Lung (tissue), 12 donors: Measurements from ENCODE around the gene TRIM54. TPM values are rescaled to one million over a fixed set of nuclear protein-coding genes. Genes with fewer than 3 reads are reported as not detected.

Experiments
- ATAC-seq: fragments of 200-7000 bp; cut with Tn5 transposase; one replicate; pipeline ENCODE4 v1.9.1; 2020; ENCODE audit warnings: moderate number of reproducible peaks; ENCODE audit not compliant: insufficient read depth, low FRiP score
- DNase-seq, 3 donors: peaks; one replicate each; pipeline ENCODE4 v3.0.0-alpha.2; 2013 to 2017
- H3K27ac ChIP-seq, 2 donors: one replicate each; pipeline ENCODE4 v1.5.1; 2013; ENCODE audit warnings: mild to moderate bottlenecking in 2 of 2, moderate library complexity in 2 of 2, control low read depth in 1 of 2, inconsistent platforms in 1 of 2, low read depth in 1 of 2, low read length in 1 of 2
- H3K27me3 ChIP-seq, 3 donors: one replicate each; pipeline ENCODE4 v1.5.1; 2013; ENCODE audit warnings: low read length in 2 of 3; ENCODE audit not compliant: control insufficient read depth in 3 of 3, insufficient read depth in 3 of 3
- H3K36me3 ChIP-seq, 4 donors: one replicate each; pipeline ENCODE4 v1.5.1; 2013; ENCODE audit warnings: low read length in 4 of 4, mild to moderate bottlenecking in 1 of 4, moderate library complexity in 1 of 4; ENCODE audit not compliant: control insufficient read depth in 4 of 4, insufficient read depth in 4 of 4
- H3K4me1 ChIP-seq, 5 donors: one replicate each; pipeline ENCODE4 v1.5.1; 2013; ENCODE audit warnings: low read length in 5 of 5, mild to moderate bottlenecking in 2 of 5, moderate library complexity in 1 of 5; ENCODE audit not compliant: control insufficient read depth in 5 of 5, insufficient read depth in 5 of 5
- H3K4me3 ChIP-seq: one replicate; pipeline ENCODE4 v1.5.1; 2013; ENCODE audit warnings: mild to moderate bottlenecking, control low read depth, moderate library complexity
- H3K9ac ChIP-seq, 2 donors: one replicate each; pipeline ENCODE4 v1.5.1; 2013; ENCODE audit warnings: low read length in 2 of 2, control low read depth in 1 of 2; ENCODE audit not compliant: insufficient read depth in 1 of 2
- H3K9me3 ChIP-seq, 4 donors: one replicate each; pipeline ENCODE4 v1.5.1; 2013; ENCODE audit warnings: low read length in 3 of 4, mild to moderate bottlenecking in 1 of 4, moderate library complexity in 1 of 4; ENCODE audit not compliant: control insufficient read depth in 4 of 4, insufficient read depth in 3 of 4
- CTCF ChIP-seq: IDR thresholded peaks from 2 replicates; pipeline ENCODE4 v1.5.1; 2012; ENCODE audit warnings: mild to moderate bottlenecking; ENCODE audit errors: control extremely low read depth, extremely low read depth
- WGBS, 2 donors: extraction: QIAGEN DNeasy Blood & Tissue Kit; methylation state at CpG; one replicate each; pipeline ENCODE4 v1.1.7; 2013; 5-methylcytosine and 5-hydroxymethylcytosine counted together
- polyA plus RNA-seq, 2 donors: library from polyadenylated mRNA; stranded (reverse); fragments of 200-250 nt; gene quantifications; one replicate each; pipeline ENCODE4 v1.2.1, GENCODE V29; 2013
- total RNA-seq, 2 donors: library from RNA; depleted of rRNA in 1 of 2; stranded (reverse); fragments of >200 nt in 1 of 2; gene quantifications; one replicate each; pipeline ENCODE4 v1.2.1, GENCODE V29; 2014 to 2021
- donor health status: control.
- donor health status: control.
- donor health status: Bipolar disorder and iron deficiency.
- donor health status: healthy.
- donor health status: DM: yes; HTN: yes; CAD: no.

TRIM54 gene
- total and polyA plus RNA-seq, 4 donors, result 0.09 to 0.48 (median 0.13) TPM

GRCh38 chr2:27356056-27356381 is 73.8 kb downstream of the TRIM54 start:
- peaks cover 0 to 16% (median 4%) of the 10 kb centered on the region in 5 donors for H3K4me1 ChIP-seq
- H3K9me3 ChIP-seq, result no peaks in the 10 kb centered on the region
- ATAC-seq (peak; percentile 36), DNase-seq (peak in 1 of 3 donors; percentile 31)
- H3K27ac ChIP-seq, result peak overlapping the region; percentile 90 to 99
- peak overlapping the region; percentile 81 for H3K4me3 ChIP-seq
- no peak for TF ChIP-seq CTCF
- H3K27me3 ChIP-seq, result no peaks in the 10 kb centered on the region
- WGBS, 2 donors, result 0 to 1% methylated on average over 12 of the region's 12 CpGs
- H3K9ac ChIP-seq, result peak overlapping the region; percentile 74 to 82
- H3K36me3 ChIP-seq, result peaks cover 0 to 5% (median 2%) of the 10 kb centered on the region in 4 donors

GRCh38 chr2:27356382-27357181 is 74.4 kb downstream of the TRIM54 start, which contains the start of gene GTF3C2:
Gene GTF3C2, minus strand, starts transcription at chr2:27356764. Its CDS starts 13,210 bp downstream, at chr2:27343554.
- no peaks in the 10 kb centered on the region for H3K27me3 ChIP-seq
- WGBS, 2 donors, result 0% methylated on average over 67 of the region's 67 CpGs
- peaks cover 0 to 16% (median 4%) of the 10 kb centered on the region in 5 donors for H3K4me1 ChIP-seq
- peak within 1 kb of the TSS; percentile 90 to 99 for H3K27ac ChIP-seq
- H3K4me3 ChIP-seq, result peak within 1 kb of the TSS; percentile 81
- peak; percentile 95 for ATAC-seq
- peaks cover 0 to 5% (median 2%) of the 10 kb centered on the region in 4 donors for H3K36me3 ChIP-seq
- H3K9ac ChIP-seq, result peak within 1 kb of the TSS; percentile 74 to 82
- DNase-seq, result peak; percentile 97 to 99 (median 99)
- no peaks in the 10 kb centered on the region for H3K9me3 ChIP-seq
- TF ChIP-seq CTCF, result no peak

Other genes starting within 250 kb of the TRIM54 start
- 10 to 100 TPM; 34.3 to 99.2 TPM for gene TMEM214, start 249.5 kb upstream of the TRIM54 start, total RNA-seq
- gene TMEM214, start 249.5 kb upstream of the TRIM54 start, polyA plus RNA-seq, result 10 to 100 TPM; 56.7 to 62.5 TPM
- gene AGBL5, start 230.8 kb upstream of the TRIM54 start, total RNA-seq, result 10 to 100 TPM; 17.3 to 22.3 TPM
- gene AGBL5, start 230.8 kb upstream of the TRIM54 start, polyA plus RNA-seq, result 10 to 100 TPM in 1 of 2 donors, 1 to 10 TPM in 1; 8.6 to 11.6 TPM
- gene OST4, start 210.8 kb upstream of the TRIM54 start, total RNA-seq, result 100 to 1,000 TPM; 164 to 238 TPM
- gene OST4, start 210.8 kb upstream of the TRIM54 start, polyA plus RNA-seq, result 100 to 1,000 TPM; 379 to 577 TPM
- gene EMILIN1, start 203.8 kb upstream of the TRIM54 start, total RNA-seq, result 100 to 1,000 TPM in 1 of 2 donors, 10 to 100 TPM in 1; 88.4 to 163 TPM
- 10 to 100 TPM; 74.1 to 98.6 TPM for gene EMILIN1, start 203.8 kb upstream of the TRIM54 start, polyA plus RNA-seq
- 1 to 10 TPM; 1.6 to 7.6 TPM for gene KHK, start 195.7 kb upstream of the TRIM54 start, total RNA-seq
- 1 to 10 TPM; 3.1 to 4.2 TPM for gene KHK, start 195.7 kb upstream of the TRIM54 start, polyA plus RNA-seq
- gene CGREF1, start 163.3 kb upstream of the TRIM54 start, total RNA-seq, result under 1 TPM; 0.57 to 0.89 TPM
- gene CGREF1, start 163.3 kb upstream of the TRIM54 start, polyA plus RNA-seq, result under 1 TPM; 0.55 to 0.80 TPM
- under 1 TPM; 0.11 to 0.74 TPM for gene ABHD1, start 158.6 kb upstream of the TRIM54 start, total RNA-seq
- under 1 TPM; 0.08 to 0.16 TPM for gene ABHD1, start 158.6 kb upstream of the TRIM54 start, polyA plus RNA-seq
- gene PREB, start 147.8 kb upstream of the TRIM54 start, total RNA-seq, result 10 to 100 TPM; 30.2 to 56.8 TPM
- gene PREB, start 147.8 kb upstream of the TRIM54 start, polyA plus RNA-seq, result 10 to 100 TPM; 25.8 to 66.8 TPM
- not detected for gene PRR30, start 143.0 kb upstream of the TRIM54 start, total RNA-seq
- not detected for gene PRR30, start 143.0 kb upstream of the TRIM54 start, polyA plus RNA-seq
- gene TCF23, start 133.4 kb upstream of the TRIM54 start, total RNA-seq, result under 1 TPM in 1 of 2 donors, not detected in 1; 0.18 TPM
- gene TCF23, start 133.4 kb upstream of the TRIM54 start, polyA plus RNA-seq, result under 1 TPM; 0.01 to 0.04 TPM
- 100 to 1,000 TPM in 1 of 2 donors, 10 to 100 TPM in 1; 90.0 to 107 TPM for gene ATRAID, start 70.4 kb upstream of the TRIM54 start, total RNA-seq
- gene ATRAID, start 70.4 kb upstream of the TRIM54 start, polyA plus RNA-seq, result 100 to 1,000 TPM; 136 to 204 TPM
- gene SLC5A6, start 70.2 kb upstream of the TRIM54 start, total RNA-seq, result 10 to 100 TPM; 12.1 to 32.5 TPM
- gene SLC5A6, start 70.2 kb upstream of the TRIM54 start, polyA plus RNA-seq, result 10 to 100 TPM; 15.2 to 33.1 TPM
- gene CAD, start 65.1 kb upstream of the TRIM54 start, total RNA-seq, result 10 to 100 TPM; 18.3 to 42.0 TPM
- gene CAD, start 65.1 kb upstream of the TRIM54 start, polyA plus RNA-seq, result 10 to 100 TPM; 10.9 to 19.4 TPM
- under 1 TPM; 0.31 to 0.77 TPM for gene SLC30A3, start 19.4 kb upstream of the TRIM54 start, total RNA-seq
- under 1 TPM; 0.11 to 0.37 TPM for gene SLC30A3, start 19.4 kb upstream of the TRIM54 start, polyA plus RNA-seq
- not detected for gene DNAJC5G, start 7.0 kb upstream of the TRIM54 start, total RNA-seq
- not detected for gene DNAJC5G, start 7.0 kb upstream of the TRIM54 start, polyA plus RNA-seq
- gene UCN, start 26.0 kb downstream of the TRIM54 start, total RNA-seq, result 1 to 10 TPM in 1 of 2 donors, under 1 TPM in 1; 0.34 to 2.0 TPM
- 1 to 10 TPM in 1 of 2 donors, under 1 TPM in 1; 0.76 to 2.0 TPM for gene UCN, start 26.0 kb downstream of the TRIM54 start, polyA plus RNA-seq
- gene MPV17, start 40.7 kb downstream of the TRIM54 start, total RNA-seq, result 100 to 1,000 TPM in 1 of 2 donors, 10 to 100 TPM in 1; 42.1 to 103 TPM
- gene MPV17, start 40.7 kb downstream of the TRIM54 start, polyA plus RNA-seq, result 100 to 1,000 TPM in 1 of 2 donors, 10 to 100 TPM in 1; 94.5 to 224 TPM
- 10 to 100 TPM; 46.4 to 61.8 TPM for gene GTF3C2, start 74.3 kb downstream of the TRIM54 start, total RNA-seq
- gene GTF3C2, start 74.3 kb downstream of the TRIM54 start, polyA plus RNA-seq, result 10 to 100 TPM; 28.7 to 41.0 TPM
- 10 to 100 TPM; 19.6 to 37.3 TPM for gene EIF2B4, start 87.9 kb downstream of the TRIM54 start, total RNA-seq
- gene EIF2B4, start 87.9 kb downstream of the TRIM54 start, polyA plus RNA-seq, result 10 to 100 TPM; 37.3 to 55.4 TPM
- gene SNX17, start 88.2 kb downstream of the TRIM54 start, total RNA-seq, result 100 to 1,000 TPM in 1 of 2 donors, 10 to 100 TPM in 1; 65.8 to 129 TPM
- gene SNX17, start 88.2 kb downstream of the TRIM54 start, polyA plus RNA-seq, result 100 to 1,000 TPM in 1 of 2 donors, 10 to 100 TPM in 1; 68.4 to 123 TPM
- gene ZNF513, start 98.3 kb downstream of the TRIM54 start, total RNA-seq, result 10 to 100 TPM in 1 of 2 donors, 1 to 10 TPM in 1; 8.0 to 21.1 TPM
- gene ZNF513, start 98.3 kb downstream of the TRIM54 start, polyA plus RNA-seq, result 10 to 100 TPM; 21.6 to 22.2 TPM
- gene PPM1G, start 127.2 kb downstream of the TRIM54 start, total RNA-seq, result 10 to 100 TPM; 45.9 to 66.0 TPM
- gene PPM1G, start 127.2 kb downstream of the TRIM54 start, polyA plus RNA-seq, result 10 to 100 TPM; 57.5 to 76.2 TPM
- 10 to 100 TPM; 80.3 to 93.6 TPM for gene NRBP1, start 146.2 kb downstream of the TRIM54 start, total RNA-seq
- 10 to 100 TPM; 46.8 to 79.4 TPM for gene NRBP1, start 146.2 kb downstream of the TRIM54 start, polyA plus RNA-seq
- 10 to 100 TPM; 13.6 to 37.9 TPM for gene KRTCAP3, start 160.0 kb downstream of the TRIM54 start, total RNA-seq
- gene KRTCAP3, start 160.0 kb downstream of the TRIM54 start, polyA plus RNA-seq, result 10 to 100 TPM; 37.4 to 50.2 TPM
- gene IFT172, start 207.3 kb downstream of the TRIM54 start, total RNA-seq, result 10 to 100 TPM; 44.7 to 52.2 TPM
- gene IFT172, start 207.3 kb downstream of the TRIM54 start, polyA plus RNA-seq, result 10 to 100 TPM; 17.8 to 26.6 TPM
- 1 to 10 TPM; 3.8 to 6.9 TPM for gene FNDC4, start 212.8 kb downstream of the TRIM54 start, total RNA-seq
- 1 to 10 TPM; 2.8 to 4.8 TPM for gene FNDC4, start 212.8 kb downstream of the TRIM54 start, polyA plus RNA-seq
- gene GCKR, start 214.4 kb downstream of the TRIM54 start, total RNA-seq, result under 1 TPM; 0.31 to 0.95 TPM
- gene GCKR, start 214.4 kb downstream of the TRIM54 start, polyA plus RNA-seq, result under 1 TPM; 0.28 to 0.73 TPM